Neural cell (in vitro differentiated cells): ENCODE measurements around the gene MAPK8.

Source experiments
- CTCF ChIP-seq: fragments of 450-650 bp; IDR thresholded peaks from 2 replicates; pipeline ENCODE4 v1.5.1; 2014; ENCODE audit warnings: antibody characterized with exemption, mild to moderate bottlenecking, moderate library complexity; ENCODE audit not compliant: poor library complexity, severe bottlenecking
- SMC3 ChIP-seq: fragments of 450-650 bp; conservative IDR thresholded peaks from 2 replicates; pipeline ENCODE4 v1.6.1; 2014; ENCODE audit warnings: antibody characterized with exemption, mild to moderate bottlenecking, moderate library complexity; ENCODE audit not compliant: poor library complexity

GRCh38 chr10:48284811-48285210 is 21.7 kb upstream of the MAPK8 start:
- TF ChIP-seq CTCF (no peak), SMC3 (no peak)
